Endothelial cell of umbilical vein (primary cell): ENCODE measurements around the gene MAP4K3. TPM values are rescaled to one million over a fixed set of nuclear protein-coding genes. Genes with fewer than 3 reads are reported as not detected.
"Not testable (repeated sequence)": the region's sequence is repeated elsewhere in the genome, so short reads cannot be mapped to it uniquely, and the experiment has no call there.

ENCODE experiments used
- BruUV-seq: library from RNA; stranded (reverse); fragments of 400-500 nt; replicated peaks from 2 replicates; lab custom pipeline; 2021; lab: Mats Ljungman, UMichigan
- CTCF ChIA-PET: fragments of 300-600, 350-600 bp; sonication (Branson Sonifier 250); formaldehyde crosslinking; loops from one replicate; lab custom pipeline; 2021; ENCODE audit warnings: antibody characterized with exemption, inconsistent platforms; lab: Charles Lee
- POLR2A ChIA-PET: fragments of 300-600, 350-600 bp; sonication (Branson Sonifier 250); formaldehyde crosslinking; loops from one replicate; lab custom pipeline; 2021; ENCODE audit warnings: antibody characterized with exemption, inconsistent platforms; lab: Charles Lee
- DNase-seq: peaks from one replicate; pipeline ENCODE4 v3.0.0-alpha.2; 2011; ENCODE audit warnings: low read depth, low spot score
- FAIRE-seq: peaks from 2 replicates; lab custom pipeline; 2011; peaks lifted over from hg19 to GRCh38; lab: Jason Lieb, UNC
- H2AFZ ChIP-seq: 2 replicates; pipeline ENCODE4 v1.6.0; 2012; ENCODE audit warnings: low read depth, low read length, control low read depth, inconsistent platforms
- H3K27ac ChIP-seq: 2 replicates; pipeline ENCODE4 v1.5.1; 2011; ENCODE audit warnings: low read depth, mild to moderate bottlenecking, control low read depth, low read length, moderate library complexity; ENCODE audit not compliant: insufficient read depth
- H3K27me3 ChIP-seq, 2 experiments: 2 replicates each; pipeline versions ENCODE4 v1.6.0 to v1.6.1; 2011; ENCODE audit warnings: low read length in 2 of 2, mixed read lengths in 1 of 2; ENCODE audit not compliant: control insufficient read depth in 2 of 2, insufficient read depth in 2 of 2
- H3K36me3 ChIP-seq, 2 experiments: 2 replicates in 1 of 2; 3 replicates in 1 of 2; pipeline ENCODE4 v1.5.1; 2011; ENCODE audit warnings: low read length in 2 of 2, mild to moderate bottlenecking in 1 of 2, moderate library complexity in 1 of 2; ENCODE audit not compliant: control insufficient read depth in 2 of 2, insufficient read depth in 2 of 2; ENCODE audit errors: extremely low read depth in 1 of 2
- H3K4me1 ChIP-seq: 3 replicates; pipeline ENCODE4 v1.5.1; 2011; ENCODE audit warnings: mild to moderate bottlenecking, low read length; ENCODE audit not compliant: control insufficient read depth, insufficient read depth; ENCODE audit errors: extremely low read depth
- H3K4me2 ChIP-seq: 2 replicates; pipeline ENCODE4 v1.6.1; 2011; ENCODE audit warnings: low read length, control low read depth, mixed read lengths; ENCODE audit not compliant: insufficient read depth
- H3K4me3 ChIP-seq, 3 experiments: fragments of 200-600 bp in 1 of 3; sonication (generic), shearing (Covaris generic) in 1 of 3; replicated peaks in 1 of 3; 2 replicates each; pipeline ENCODE4 v1.5.1; 2011 to 2016; ENCODE audit warnings: control low read depth in 3 of 3, low read length in 3 of 3, mild to moderate bottlenecking in 2 of 3, inconsistent platforms in 1 of 3, low read depth in 1 of 3, moderate library complexity in 1 of 3; ENCODE audit not compliant: insufficient read depth in 1 of 3
- H3K79me2 ChIP-seq: 2 replicates; pipeline ENCODE4 v1.6.0; 2012; ENCODE audit warnings: low read length, inconsistent platforms; ENCODE audit not compliant: control insufficient read depth, insufficient read depth
- H3K9ac ChIP-seq: replicated peaks from 2 replicates; pipeline ENCODE3; 2011; ENCODE audit warnings: low read length, control low read depth; ENCODE audit not compliant: insufficient read depth; ENCODE audit errors: extremely low read depth
- H3K9me1 ChIP-seq: replicated peaks from 3 replicates; pipeline ENCODE4 v1.6.0; 2011; ENCODE audit warnings: mild to moderate bottlenecking, low read length; ENCODE audit not compliant: control insufficient read depth, insufficient read depth; ENCODE audit errors: extremely low read depth
- H3K9me3 ChIP-seq: replicated peaks from 2 replicates; pipeline ENCODE4 v1.5.1; 2012; ENCODE audit warnings: low read length, inconsistent platforms; ENCODE audit not compliant: control insufficient read depth, insufficient read depth
- H4K20me1 ChIP-seq: replicated peaks from 2 replicates; pipeline ENCODE3; 2011; ENCODE audit warnings: mild to moderate bottlenecking, low read length; ENCODE audit not compliant: control insufficient read depth, insufficient read depth; ENCODE audit errors: extremely low read depth
- MAX ChIP-seq: IDR thresholded peaks from 2 replicates; pipeline ENCODE4 v1.6.1; 2011; ENCODE audit not compliant: insufficient read depth, insufficient read length
- dilution Hi-C: fragments of 300-500 bp; cut with MboI; formaldehyde crosslinking; loops from one replicate; pipeline ENCODE4 v1.15.0; 2019; ENCODE audit warnings: low sequenced_read_pairs; ENCODE audit not compliant: extremely low pct_ligation_motif_present
- intact Hi-C: fragments of 100-400 bp; cut with micrococcal nuclease; formaldehyde crosslinking; loops from one replicate; pipeline ENCODE4 v1.10.0; 2022
- polyA plus RNA-seq, 4 experiments: library from polyadenylated mRNA; depleted of rRNA in 3 of 4; stranded (reverse) in 3 of 4; unstranded in 1 of 4; fragments of >200 nt; gene quantifications; 2 replicates each; pipeline versions ENCODE4 v1.2.1 to v1.2.3, GENCODE V29; 2011 to 2012; ENCODE audit warnings: missing spikeins in 1 of 4
- total RNA-seq: library from RNA; stranded (reverse); gene quantifications from 2 replicates; pipeline ENCODE4 v1.2.3, GENCODE V29; 2021

Gene MAP4K3
- total and polyA plus RNA-seq, 2 donors (not counting 3 experiments of a cell fraction or from before 2014, with no cell fraction given) = 8.0 to 45.9 TPM

DNA sequence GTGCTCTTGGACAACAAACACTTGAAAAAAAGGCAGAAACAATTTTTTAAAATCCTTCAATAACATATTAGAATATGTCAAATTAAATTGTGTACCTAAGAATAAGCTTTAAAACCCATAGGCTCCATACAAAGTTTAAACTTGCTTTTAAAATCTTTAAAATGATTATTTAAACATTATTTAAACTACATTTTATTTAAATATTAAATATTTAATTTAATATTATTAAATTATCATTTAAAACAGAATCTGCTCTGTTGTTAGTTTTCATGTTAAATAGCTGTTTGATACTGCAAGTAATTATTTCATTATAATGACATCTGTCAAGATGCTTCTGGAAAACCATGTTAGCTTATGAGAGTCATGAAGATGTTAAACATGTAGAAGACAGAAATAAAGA lies 75.6 kb downstream of the MAP4K3 start:
- FAIRE-seq = no peak

DNA sequence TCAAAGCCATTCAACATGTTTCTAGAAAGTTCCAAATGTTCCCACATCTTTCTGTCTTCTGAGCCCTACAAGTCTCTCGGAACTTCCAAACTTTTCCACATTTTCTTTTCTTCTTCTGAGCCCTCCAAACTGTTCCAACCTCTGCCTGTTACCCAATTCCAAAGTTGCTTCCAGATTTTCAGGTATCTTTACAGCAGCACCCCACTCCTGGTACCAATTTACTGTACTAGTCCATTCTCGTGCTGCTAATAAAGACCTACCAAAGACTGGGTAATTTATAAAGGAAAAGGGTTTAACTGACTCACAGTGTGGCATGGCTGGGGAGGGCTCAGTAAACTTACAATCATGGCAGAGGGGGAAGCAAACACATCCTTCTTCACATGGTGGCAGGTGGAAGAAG lies 76.7 kb downstream of the MAP4K3 start:
- H3K4me1 ChIP-seq, H3K36me3 ChIP-seq, H2AFZ ChIP-seq, FAIRE-seq, POLR2A ChIA-PET, H3K4me3 ChIP-seq, BruUV-seq, dilution Hi-C loops, H3K4me2 ChIP-seq, H4K20me1 ChIP-seq, H3K9ac ChIP-seq, H3K27ac ChIP-seq, DNase-seq, intact Hi-C loops, H3K27me3 ChIP-seq, H3K9me1 ChIP-seq, CTCF ChIA-PET: not testable (repeated sequence)
- H3K9me3 ChIP-seq = peaks cover 11% of the 10 kb centered on the region
- peaks cover 18% of the 10 kb centered on the region for H3K79me2 ChIP-seq

More for the DNA sequence above, 75.6 kb downstream of the MAP4K3 start:
- Histone ChIP-seq H3K79me2 (peaks cover 18% of the 10 kb centered on the region), H3K9me3 (peaks cover 11% of the 10 kb centered on the region), H2AFZ (no peak overlapping the region), H3K36me3 (no peaks in the 10 kb centered on the region), H3K4me2 (no peak overlapping the region), H3K9me1 (no peaks in the 10 kb centered on the region), H3K27me3 (no peaks in the 10 kb centered on the region), H3K4me1 (no peaks in the 10 kb centered on the region), H4K20me1 (peaks cover 4% of the 10 kb centered on the region), H3K4me3 (no peak overlapping the region), H3K27ac (no peak overlapping the region), H3K9ac (no peak overlapping the region)
- dilution Hi-C loops = no loop called here
- BruUV-seq = no TSS peak
- intact Hi-C loops = no loop called here
- no peak for DNase-seq
- ChIA-PET POLR2A (no interaction called here), CTCF (interaction anchor here (1.0 to 3.3 kb wide), 4 partner anchors 16 to 367 kb away, joined by 3 to 9 read pairs (median 4); no protein-coding TSS in a partner anchor)
- TF ChIP-seq MAX = no peak
